GM18499 (cell line): ENCODE data around the gene ARHGEF19.
"Not testable (repeated sequence)": the region's sequence is repeated elsewhere in the genome, so short reads cannot be mapped to it uniquely, and the experiment has no call there.

ENCODE experiments used
- ATAC-seq: cut with Tn5 transposase; IDR thresholded peaks from one replicate; pipeline ENCODE4 v1.9.1; 2021; ENCODE audit warnings: moderate number of reproducible peaks; ENCODE audit not compliant: insufficient read depth, unreplicated experiment

Gene ARHGEF19

GRCh38 chr1:16206547-16207317 is 5.7 kb downstream of the ARHGEF19 start:
- no peak for ATAC-seq

GRCh38 chr1:16205891-16206546 is 6.4 kb downstream of the ARHGEF19 start:
- ATAC-seq, result no peak

- no peak for ATAC-seq
Observed at GRCh38 chr1:16205334-16205671, 7.1 kb downstream of the ARHGEF19 start.

- no peak for ATAC-seq
Observed at GRCh38 chr1:16204634-16205333, 7.7 kb downstream of the ARHGEF19 start.

- no peak for ATAC-seq
Observed at GRCh38 chr1:16204216-16204615, 8.2 kb downstream of the ARHGEF19 start.

- ATAC-seq, result no peak
Observed at GRCh38 chr1:16203550-16203949, 8.9 kb downstream of the ARHGEF19 start.

- ATAC-seq, result no peak
Observed at GRCh38 chr1:16202281-16203210, 9.9 kb downstream of the ARHGEF19 start.

- ATAC-seq, result no peak
Observed at GRCh38 chr1:16199700-16200099, 12.8 kb downstream of the ARHGEF19 start.

GRCh38 chr1:16199157-16199501 is 13.3 kb downstream of the ARHGEF19 start:
- ATAC-seq, result no peak

- no peak for ATAC-seq
Observed at GRCh38 chr1:16198444-16199156, 13.9 kb downstream of the ARHGEF19 start.

GRCh38 chr1:16196874-16197273 is 15.6 kb downstream of the ARHGEF19 start:
- no peak for ATAC-seq

- ATAC-seq, result not testable (repeated sequence)
Observed at GRCh38 chr1:16196139-16196538, 16.3 kb downstream of the ARHGEF19 start.

- ATAC-seq, result no peak
Observed at GRCh38 chr1:16195518-16195905, 16.9 kb downstream of the ARHGEF19 start.

- no peak for ATAC-seq
Observed at GRCh38 chr1:16191916-16192546, 20.4 kb downstream of the ARHGEF19 start.

- no peak for ATAC-seq
Observed at GRCh38 chr1:16191309-16191708, 21.1 kb downstream of the ARHGEF19 start.

GRCh38 chr1:16189921-16190621 is 22.4 kb downstream of the ARHGEF19 start:
- no peak for ATAC-seq

GRCh38 chr1:16189003-16189402 is 23.4 kb downstream of the ARHGEF19 start:
- ATAC-seq, result no peak

GRCh38 chr1:16187748-16188401 is 24.6 kb downstream of the ARHGEF19 start:
- ATAC-seq, result no peak
